PC-9 (cell line): ENCODE results near the gene MPL. TPM values are rescaled to one million over a fixed set of nuclear protein-coding genes. Genes with fewer than 3 reads are reported as not detected.
"Not testable (repeated sequence)": the region's sequence is repeated elsewhere in the genome, so short reads cannot be mapped to it uniquely, and the experiment has no call there.

Experiments used
- BruUV-seq: library from RNA; stranded (reverse); fragments of 400-500 nt; replicated peaks from 2 replicates; lab custom pipeline; 2021; lab: Mats Ljungman, UMichigan
- CTCF ChIA-PET: fragments of 300-600 bp; sonication (Branson Sonifier 250); formaldehyde crosslinking; loops from one replicate; lab custom pipeline; 2022; ENCODE audit warnings: antibody characterized with exemption; lab: Charles Lee
- POLR2A ChIA-PET: fragments of 300-600 bp; sonication (Branson Sonifier 250); formaldehyde crosslinking; loops from one replicate; lab custom pipeline; 2022; ENCODE audit warnings: antibody characterized with exemption; ENCODE audit not compliant: unreplicated experiment; lab: Charles Lee
- DNase-seq, 2 experiments: peaks; one replicate each; pipeline versions ENCODE4 v3.0.0 to v3.0.0-alpha.2; 2015 to 2022; ENCODE audit warnings: mixed read lengths in 1 of 2
- H2AFZ ChIP-seq: fragments of 200-600 bp; sonication (generic); 2 replicates; pipeline ENCODE4 v1.8.1; 2017; ENCODE audit warnings: antibody characterized with exemption
- H3F3A ChIP-seq: fragments of 200-600 bp; sonication (generic); 2 replicates; pipeline ENCODE4 v1.8.1; 2017; ENCODE audit warnings: antibody characterized with exemption, mild to moderate bottlenecking, low read depth; ENCODE audit not compliant: insufficient read depth
- H3K27ac ChIP-seq: fragments of 200-600 bp; sonication (generic); 2 replicates; pipeline ENCODE4 v1.6.1; 2016; ENCODE audit warnings: mixed run types
- H3K27me3 ChIP-seq: fragments of 200-600 bp; sonication (generic); 2 replicates; pipeline ENCODE4 v1.6.1; 2016; ENCODE audit warnings: low read depth, mixed run types; ENCODE audit not compliant: insufficient read depth
- H3K36me3 ChIP-seq: fragments of 200-600 bp; sonication (generic); 2 replicates; pipeline ENCODE4 v1.6.1; 2016; ENCODE audit warnings: low read depth, mixed run types
- H3K4me1 ChIP-seq: fragments of 200-600 bp; sonication (generic); replicated peaks from 2 replicates; pipeline ENCODE4 v1.6.1; 2016; ENCODE audit warnings: mixed run types; ENCODE audit not compliant: insufficient read depth
- H3K4me2 ChIP-seq: fragments of 200-600 bp; sonication (generic); 2 replicates; pipeline ENCODE4 v1.6.1; 2017; ENCODE audit warnings: mixed run types
- H3K4me3 ChIP-seq: fragments of 200-600 bp; sonication (generic); 2 replicates; pipeline ENCODE4 v1.6.1; 2016; ENCODE audit warnings: mixed run types
- H3K79me2 ChIP-seq: fragments of 200-600 bp; sonication (generic); 2 replicates; pipeline ENCODE4 v1.6.1; 2017; ENCODE audit warnings: low read depth, mixed run types
- H3K9me2 ChIP-seq: fragments of 200-600 bp; sonication (generic); 2 replicates; pipeline ENCODE4 v1.8.1; 2017; ENCODE audit warnings: mild to moderate bottlenecking; ENCODE audit not compliant: insufficient read depth
- H3K9me3 ChIP-seq: fragments of 200-600 bp; sonication (generic); 2 replicates; pipeline ENCODE4 v1.8.1; 2016; ENCODE audit warnings: low read depth; ENCODE audit not compliant: insufficient read depth
- H4K20me1 ChIP-seq: fragments of 200-600 bp; sonication (generic); 2 replicates; pipeline ENCODE4 v1.8.1; 2017; ENCODE audit not compliant: insufficient read depth
- EZH2 ChIP-seq: fragments of 200-600 bp; sonication (generic); IDR thresholded peaks from 2 replicates; pipeline ENCODE4 v1.8.0; 2017; ENCODE audit warnings: antibody characterized with exemption, low read depth
- intact Hi-C: fragments of 100-400 bp; cut with micrococcal nuclease; formaldehyde crosslinking; loops from one replicate; pipeline ENCODE4 v1.10.0; 2022; ENCODE audit not compliant: unreplicated experiment
- total RNA-seq: library from RNA; stranded (reverse); gene quantifications from 2 replicates; pipeline ENCODE4 v1.2.3, GENCODE V29; 2021
- TF ChIP-seq, protein P1 (sequence below): fragments of 200-600 bp; sonication (generic); conservative IDR thresholded peaks from 2 replicates; pipeline ENCODE4 v1.6.1; 2017; ENCODE audit warnings: mixed run types, antibody characterized with exemption, mild to moderate bottlenecking, moderate library complexity

The MPL gene
- total RNA-seq, 1 experiment from 2014 or later, result 0.76 TPM

DNA sequence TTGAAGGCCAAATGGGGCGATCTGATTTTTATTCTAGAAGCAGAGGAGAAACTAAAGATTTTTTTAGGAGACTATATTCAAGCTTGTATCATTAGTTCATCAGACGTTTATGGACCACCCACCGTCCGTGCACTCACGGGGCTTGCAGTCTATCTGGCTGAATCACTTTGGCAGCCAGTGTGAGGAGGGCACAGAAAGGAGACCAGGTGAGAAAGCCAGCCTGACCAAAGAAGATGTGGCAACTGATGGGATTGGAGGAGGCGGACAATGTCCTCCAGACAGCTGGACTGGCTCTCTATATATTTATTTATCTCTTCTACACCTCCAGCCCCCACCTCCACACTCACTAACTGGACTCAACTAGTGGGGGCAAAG lies 31.0 kb downstream of the MPL start:
- Histone ChIP-seq H3K79me2 (peaks cover 72% of the 10 kb centered on the region), H3F3A (peaks cover 83% of the 10 kb centered on the region), H3K9me2 (no peaks in the 10 kb centered on the region), H3K27ac (peak overlapping the region; percentile 89), H3K4me3 (peak overlapping the region; percentile 99), H3K36me3 (peaks cover 14% of the 10 kb centered on the region), H4K20me1 (no peaks in the 10 kb centered on the region), H3K9me3 (no peaks in the 10 kb centered on the region), H3K4me1 (peaks cover 69% of the 10 kb centered on the region), H3K27me3 (no peaks in the 10 kb centered on the region), H2AFZ (peak overlapping the region; percentile 74), H3K4me2 (peak overlapping the region; percentile 92)
- ChIA-PET POLR2A (interaction anchor here (0.5 to 1.4 kb wide), 5 partner anchors 19 to 489 kb away, joined by 3 to 12 read pairs (median 4); no protein-coding TSS in a partner anchor), CTCF (interaction anchor here (0.6 kb wide), 2 partner anchors 20 to 153 kb away, joined by 7 to 11 read pairs; no protein-coding TSS in a partner anchor)
- TF ChIP-seq EZH2, result no peak
- TF ChIP-seq, protein P1, sequence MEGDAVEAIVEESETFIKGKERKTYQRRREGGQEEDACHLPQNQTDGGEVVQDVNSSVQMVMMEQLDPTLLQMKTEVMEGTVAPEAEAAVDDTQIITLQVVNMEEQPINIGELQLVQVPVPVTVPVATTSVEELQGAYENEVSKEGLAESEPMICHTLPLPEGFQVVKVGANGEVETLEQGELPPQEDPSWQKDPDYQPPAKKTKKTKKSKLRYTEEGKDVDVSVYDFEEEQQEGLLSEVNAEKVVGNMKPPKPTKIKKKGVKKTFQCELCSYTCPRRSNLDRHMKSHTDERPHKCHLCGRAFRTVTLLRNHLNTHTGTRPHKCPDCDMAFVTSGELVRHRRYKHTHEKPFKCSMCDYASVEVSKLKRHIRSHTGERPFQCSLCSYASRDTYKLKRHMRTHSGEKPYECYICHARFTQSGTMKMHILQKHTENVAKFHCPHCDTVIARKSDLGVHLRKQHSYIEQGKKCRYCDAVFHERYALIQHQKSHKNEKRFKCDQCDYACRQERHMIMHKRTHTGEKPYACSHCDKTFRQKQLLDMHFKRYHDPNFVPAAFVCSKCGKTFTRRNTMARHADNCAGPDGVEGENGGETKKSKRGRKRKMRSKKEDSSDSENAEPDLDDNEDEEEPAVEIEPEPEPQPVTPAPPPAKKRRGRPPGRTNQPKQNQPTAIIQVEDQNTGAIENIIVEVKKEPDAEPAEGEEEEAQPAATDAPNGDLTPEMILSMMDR, result no peak
- no TSS peak for BruUV-seq
- DNase-seq, result peak in 1 of 2 experiments; percentile 37
- intact Hi-C loops, result loop anchor here (5.0 kb wide), 1 partner anchor 431 kb away; no protein-coding TSS in a partner anchor

- H2AFZ ChIP-seq, H4K20me1 ChIP-seq, H3K27me3 ChIP-seq, H3K36me3 ChIP-seq, H3K9me3 ChIP-seq, DNase-seq, H3K9me2 ChIP-seq, BruUV-seq: not testable (repeated sequence)
- H3K4me3 ChIP-seq, result peak overlapping the region; percentile 99; the same call in 1 of the 2 replicates
- H3F3A ChIP-seq, result peaks cover 82% of the 10 kb centered on the region
- ChIA-PET POLR2A (interaction anchor here (0.6 kb wide), 1 partner anchor 156 kb away, joined by 3 read pairs; no protein-coding TSS in a partner anchor), CTCF (interaction anchor here (0.6 to 0.7 kb wide), 4 partner anchors 53 to 413 kb away, joined by 3 to 11 read pairs (median 6); no protein-coding TSS in a partner anchor)
- H3K4me2 ChIP-seq, result peak overlapping the region; percentile 92
- intact Hi-C loops, result loop anchor here (5.0 kb wide), 2 partner anchors 432 to 463 kb away; no protein-coding TSS in a partner anchor
- H3K4me1 ChIP-seq, result peaks cover 72% of the 10 kb centered on the region
- H3K79me2 ChIP-seq, result peaks cover 67% of the 10 kb centered on the region
- H3K27ac ChIP-seq, result peak overlapping the region; percentile 89
Observed at GRCh38 chr1:43369779-43370178, 32.2 kb downstream of the MPL start.

DNA sequence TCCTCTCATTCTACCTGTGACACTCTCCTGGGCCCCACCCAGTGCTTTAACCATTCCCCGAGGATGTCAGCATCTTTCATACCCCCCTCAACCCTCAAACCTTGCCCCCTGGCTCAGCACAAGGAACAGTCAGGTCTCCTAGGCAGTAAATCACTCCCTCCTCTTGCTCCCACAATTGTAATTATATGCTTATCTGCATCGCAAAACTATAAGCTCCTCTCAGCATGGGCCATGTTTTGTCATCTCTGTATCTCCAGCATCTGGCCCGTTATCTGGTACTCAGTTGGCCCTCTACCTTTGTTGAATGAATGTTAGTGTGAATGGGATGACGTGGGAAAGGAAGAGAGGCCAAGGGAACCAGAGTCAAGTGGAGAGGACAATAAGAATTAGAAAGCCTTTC lies 32.9 kb downstream of the MPL start:
- BruUV-seq, result no TSS peak
- H3F3A ChIP-seq, result peaks cover 76% of the 10 kb centered on the region
- peaks cover 64% of the 10 kb centered on the region for H3K4me1 ChIP-seq
- H3K4me3 ChIP-seq, result no peak overlapping the region
- DNase-seq, result no peak
- H3K9me3 ChIP-seq, result no peaks in the 10 kb centered on the region
- TF ChIP-seq, protein P1, result no peak
- TF ChIP-seq EZH2, result no peak
- no peaks in the 10 kb centered on the region for H4K20me1 ChIP-seq
- no peaks in the 10 kb centered on the region for H3K9me2 ChIP-seq
- peak overlapping the region; percentile 92 for H3K4me2 ChIP-seq
- intact Hi-C loops, result loop anchor here (5.0 kb wide), 1 partner anchor 462 kb away; no protein-coding TSS in a partner anchor
- CTCF ChIA-PET, result interaction anchor here (0.7 kb wide), 1 partner anchor 413 kb away, joined by 5 read pairs; no protein-coding TSS in a partner anchor
- no peak overlapping the region for H2AFZ ChIP-seq
- no peaks in the 10 kb centered on the region for H3K36me3 ChIP-seq
- no peaks in the 10 kb centered on the region for H3K27me3 ChIP-seq
- peak overlapping the region; percentile 85 for H3K27ac ChIP-seq
- POLR2A ChIA-PET, result interaction anchor here (0.5 to 0.6 kb wide), 2 partner anchors 12 to 18 kb away, joined by 3 read pairs; partner anchors contain the start of gene CDC20
- H3K79me2 ChIP-seq, result peaks cover 59% of the 10 kb centered on the region
